DMS 273 treated with DMSO at 0.1 percent for 48 hours (cell line): Measurements from ENCODE around the gene FLAD1.

Source experiments
- DNase-seq: peaks from one replicate; lab custom pipeline; 2025; lab: John Stamatoyannopoulos, UW

FLAD1 gene

GRCh38 chr1:155004352-155005075 lies 21.4 kb downstream of the FLAD1 start:
- no peak for DNase-seq

- peak; percentile 26 for DNase-seq
Observed at GRCh38 chr1:155005076-155006011, 22.2 kb downstream of the FLAD1 start.

- peak; percentile 18 for DNase-seq
Observed at GRCh38 chr1:155006601-155007101, 23.5 kb downstream of the FLAD1 start.

GRCh38 chr1:155007251-155007828 lies 24.2 kb downstream of the FLAD1 start:
- DNase-seq: no peak

GRCh38 chr1:155008015-155008941 lies 25.1 kb downstream of the FLAD1 start:
- DNase-seq: no peak

GRCh38 chr1:155009221-155009711 lies 26.1 kb downstream of the FLAD1 start:
- no peak for DNase-seq

- no peak for DNase-seq
Observed at GRCh38 chr1:155009742-155010141, 26.6 kb downstream of the FLAD1 start.

GRCh38 chr1:155010211-155010918 lies 27.2 kb downstream of the FLAD1 start:
- no peak for DNase-seq

GRCh38 chr1:155011004-155011416 lies 27.9 kb downstream of the FLAD1 start:
- DNase-seq: no peak

- DNase-seq: no peak
Observed at GRCh38 chr1:155011437-155012025, 28.4 kb downstream of the FLAD1 start.

- peak; percentile 83 for DNase-seq
Observed at GRCh38 chr1:155012026-155012546, 28.9 kb downstream of the FLAD1 start.

- no peak for DNase-seq
Observed at GRCh38 chr1:155012776-155013602, 29.8 kb downstream of the FLAD1 start.

GRCh38 chr1:155013632-155014031 lies 30.5 kb downstream of the FLAD1 start:
- no peak for DNase-seq

GRCh38 chr1:155014709-155015508 lies 31.8 kb downstream of the FLAD1 start:
- no peak for DNase-seq

- DNase-seq: no peak
Observed at GRCh38 chr1:155015527-155016230, 32.5 kb downstream of the FLAD1 start.

- no peak for DNase-seq
Observed at GRCh38 chr1:155016231-155016831, 33.2 kb downstream of the FLAD1 start.
